Transverse colon (tissue), 4 donors: ENCODE data around the gene GRB14.

Source experiments
- POLR2AphosphoS5 ChIP-seq, 3 donors: sonication (generic); formaldehyde crosslinking; IDR thresholded peaks; one replicate each; pipeline ENCODE4 v1.6.1; 2016; ENCODE audit warnings: antibody characterized with exemption in 3 of 3
- TF ChIP-seq, protein P1 (sequence below), 5 experiments: fragments of 200-600 bp in 3 of 5; fragments of 450-650 bp in 2 of 5; sonication (generic) in 3 of 5; IDR thresholded peaks; 1 replicate in 2 of 5; 2 replicates in 3 of 5; pipeline ENCODE4 v1.5.1; 2016 to 2017; ENCODE audit warnings: antibody characterized with exemption in 5 of 5, inconsistent platforms in 3 of 5, mild to moderate bottlenecking in 2 of 5, moderate library complexity in 1 of 5

DNA sequence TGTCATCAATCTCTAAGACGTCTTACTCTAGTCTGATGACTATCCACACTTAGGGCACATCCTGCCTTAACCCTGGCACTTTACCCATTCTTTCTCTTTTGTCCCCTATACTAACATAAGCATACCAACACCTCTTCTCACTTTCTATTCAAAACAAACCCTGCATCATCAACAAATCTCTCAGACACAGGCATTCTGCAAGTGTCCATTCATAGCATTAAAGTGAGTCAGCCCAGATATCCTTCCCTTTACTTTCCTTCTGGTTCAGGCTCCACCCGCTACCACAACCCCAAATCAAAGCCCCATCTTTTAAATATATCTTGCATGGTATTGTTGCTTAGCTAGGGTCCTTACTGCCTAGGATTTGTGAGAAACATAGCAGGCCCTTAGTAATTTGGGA is 3.8 kb downstream of the GRB14 start:
- TF ChIP-seq POLR2AphosphoS5 (IDR thresholded peaks at IDR 0.05): no peak
- TF ChIP-seq, protein P1, sequence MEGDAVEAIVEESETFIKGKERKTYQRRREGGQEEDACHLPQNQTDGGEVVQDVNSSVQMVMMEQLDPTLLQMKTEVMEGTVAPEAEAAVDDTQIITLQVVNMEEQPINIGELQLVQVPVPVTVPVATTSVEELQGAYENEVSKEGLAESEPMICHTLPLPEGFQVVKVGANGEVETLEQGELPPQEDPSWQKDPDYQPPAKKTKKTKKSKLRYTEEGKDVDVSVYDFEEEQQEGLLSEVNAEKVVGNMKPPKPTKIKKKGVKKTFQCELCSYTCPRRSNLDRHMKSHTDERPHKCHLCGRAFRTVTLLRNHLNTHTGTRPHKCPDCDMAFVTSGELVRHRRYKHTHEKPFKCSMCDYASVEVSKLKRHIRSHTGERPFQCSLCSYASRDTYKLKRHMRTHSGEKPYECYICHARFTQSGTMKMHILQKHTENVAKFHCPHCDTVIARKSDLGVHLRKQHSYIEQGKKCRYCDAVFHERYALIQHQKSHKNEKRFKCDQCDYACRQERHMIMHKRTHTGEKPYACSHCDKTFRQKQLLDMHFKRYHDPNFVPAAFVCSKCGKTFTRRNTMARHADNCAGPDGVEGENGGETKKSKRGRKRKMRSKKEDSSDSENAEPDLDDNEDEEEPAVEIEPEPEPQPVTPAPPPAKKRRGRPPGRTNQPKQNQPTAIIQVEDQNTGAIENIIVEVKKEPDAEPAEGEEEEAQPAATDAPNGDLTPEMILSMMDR (IDR thresholded peaks at IDR 0.05): no peak
